Left ventricle myocardium inferior (tissue), 1 donor: Measurements from ENCODE around the gene IKZF3. TPM values are rescaled to one million over a fixed set of nuclear protein-coding genes. Genes with fewer than 3 reads are reported as not detected.

ENCODE experiments used
- DNase-seq: peaks from one replicate; pipeline ENCODE4 v3.0.0-alpha.2; 2020
- H3K27ac ChIP-seq: fragments of 200-600 bp; replicated peaks from 2 replicates; pipeline ENCODE4 v1.8.0; 2021
- H3K27me3 ChIP-seq: fragments of 200-600 bp; 2 replicates; pipeline ENCODE4 v1.8.0; 2021; ENCODE audit warnings: low read depth
- H3K36me3 ChIP-seq: fragments of 200-600 bp; 2 replicates; pipeline ENCODE4 v1.8.0; 2021
- H3K4me1 ChIP-seq: fragments of 200-600 bp; 2 replicates; pipeline ENCODE4 v1.8.0; 2021
- H3K4me3 ChIP-seq: fragments of 200-600 bp; 2 replicates; pipeline ENCODE4 v1.8.0; 2021; ENCODE audit warnings: mild to moderate bottlenecking, moderate library complexity
- H3K9me3 ChIP-seq: fragments of 200-600 bp; replicated peaks from 2 replicates; pipeline ENCODE4 v1.8.0; 2021
- CTCF ChIP-seq: fragments of 200-600 bp; IDR thresholded peaks from 2 replicates; pipeline ENCODE4 v1.8.0; 2021; ENCODE audit warnings: antibody characterized with exemption, mild to moderate bottlenecking, borderline replicate concordance
- intact Hi-C: fragments of 100-400 bp; cut with micrococcal nuclease; formaldehyde crosslinking; loops from one replicate; pipeline ENCODE4 v1.11.0; 2022
- total RNA-seq: library from RNA; stranded (reverse); fragmentation: NEBNext Ultra II Directional; extraction: Animal tissue kit (Norgen Biotek cat#: 25700); gene quantifications from one replicate; pipeline ENCODE4 v1.2.1, GENCODE V29; 2021
- donor health status: DM: no; HTN: yes; CAD: no; lungs with severe emphysema.

IKZF3 gene
- total RNA-seq, 1 donor from 2014 or later = 0.16 TPM

- no peak for TF ChIP-seq CTCF
- Histone ChIP-seq H3K27ac (no peak overlapping the region), H3K27me3 (peaks cover 26% of the 10 kb centered on the region), H3K4me1 (peaks cover 17% of the 10 kb centered on the region), H3K9me3 (no peaks in the 10 kb centered on the region), H3K4me3 (no peak overlapping the region), H3K36me3 (no peaks in the 10 kb centered on the region)
- intact Hi-C loops = no loop called here
- DNase-seq = no peak
Measured at GRCh38 chr17:39747745-39748144, 116.4 kb downstream of the IKZF3 start.

GRCh38 chr17:39746145-39746461 is 118.0 kb downstream of the IKZF3 start:
- intact Hi-C loops = no loop called here
- Histone ChIP-seq H3K9me3 (no peaks in the 10 kb centered on the region), H3K4me1 (peaks cover 22% of the 10 kb centered on the region), H3K36me3 (no peaks in the 10 kb centered on the region), H3K27me3 (peaks cover 43% of the 10 kb centered on the region), H3K4me3 (no peak overlapping the region), H3K27ac (no peak overlapping the region)
- no peak for TF ChIP-seq CTCF
- DNase-seq = no peak

- H3K27me3 ChIP-seq = peaks cover 48% of the 10 kb centered on the region
Measured at GRCh38 chr17:39745335-39746144, 118.6 kb downstream of the IKZF3 start.

DNA sequence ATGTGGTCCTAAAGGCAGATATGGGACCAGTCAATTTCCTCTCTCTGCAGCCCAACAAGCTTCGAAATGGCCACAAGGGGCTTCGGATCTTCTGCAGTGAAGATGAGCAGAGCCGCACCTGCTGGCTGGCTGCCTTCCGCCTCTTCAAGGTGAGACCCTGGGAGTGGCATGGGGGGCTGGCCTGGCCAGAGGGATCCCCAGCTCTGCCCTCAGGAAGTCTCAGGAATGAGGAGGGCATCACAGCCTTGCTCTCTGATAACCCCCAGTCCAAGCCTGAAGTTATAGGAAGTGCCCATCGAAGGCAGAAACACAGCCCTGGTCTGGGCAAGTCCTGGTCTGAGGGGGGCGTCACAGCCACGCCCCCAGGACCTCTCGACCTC is 119.3 kb downstream of the IKZF3 start:
- Histone ChIP-seq H3K4me1 (peaks cover 22% of the 10 kb centered on the region), H3K27ac (no peak overlapping the region), H3K27me3 (peaks cover 55% of the 10 kb centered on the region), H3K4me3 (no peak overlapping the region), H3K36me3 (no peaks in the 10 kb centered on the region), H3K9me3 (no peaks in the 10 kb centered on the region)
- DNase-seq = no peak
- intact Hi-C loops = no loop called here
- no peak for TF ChIP-seq CTCF

More at GRCh38 chr17:39745335-39746144, 118.6 kb downstream of the IKZF3 start:
- no peaks in the 10 kb centered on the region for H3K36me3 ChIP-seq
- H3K9me3 ChIP-seq = no peaks in the 10 kb centered on the region
- peaks cover 22% of the 10 kb centered on the region for H3K4me1 ChIP-seq
- TF ChIP-seq CTCF = no peak
- H3K27ac ChIP-seq = no peak overlapping the region
- H3K4me3 ChIP-seq = no peak overlapping the region
- DNase-seq = no peak
- intact Hi-C loops = no loop called here

DNA sequence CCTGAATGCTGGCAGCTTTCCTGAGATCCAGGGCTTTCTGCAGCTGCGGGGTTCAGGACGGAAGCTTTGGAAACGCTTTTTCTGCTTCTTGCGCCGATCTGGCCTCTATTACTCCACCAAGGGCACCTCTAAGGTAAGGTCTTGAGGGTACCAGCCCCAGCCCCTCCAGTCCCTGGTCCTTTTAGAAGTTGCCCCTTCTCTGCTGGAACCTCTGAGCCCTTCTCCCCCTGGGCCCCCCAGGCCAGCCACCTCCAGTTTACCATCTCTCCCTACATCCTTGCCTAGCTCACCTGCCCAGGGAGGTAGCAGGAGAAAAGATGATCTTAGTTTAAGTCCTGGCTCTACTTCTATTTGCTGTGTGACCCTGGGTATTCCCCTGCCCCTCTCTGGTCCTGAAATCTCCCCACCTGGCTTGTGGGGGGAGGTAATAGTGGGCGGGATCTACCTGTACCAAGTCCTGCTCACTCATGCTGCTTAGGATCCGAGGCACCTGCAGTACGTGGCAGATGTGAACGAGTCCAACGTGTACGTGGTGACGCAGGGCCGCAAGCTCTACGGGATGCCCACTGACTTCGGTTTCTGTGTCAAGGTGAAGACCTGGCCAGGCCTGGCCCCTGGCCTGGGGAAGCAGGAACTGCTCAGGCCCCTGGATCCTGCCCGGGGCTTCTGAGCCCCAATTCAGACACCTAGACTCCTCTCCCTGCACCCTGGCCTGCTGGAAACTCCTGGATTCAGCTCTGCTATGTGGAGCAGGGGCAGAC is 119.9 kb downstream of the IKZF3 start:
- Histone ChIP-seq H3K4me3 (no peak overlapping the region), H3K27me3 (peaks cover 61% of the 10 kb centered on the region), H3K36me3 (no peaks in the 10 kb centered on the region), H3K9me3 (no peaks in the 10 kb centered on the region), H3K27ac (no peak overlapping the region), H3K4me1 (peaks cover 24% of the 10 kb centered on the region)
- DNase-seq = no peak
- TF ChIP-seq CTCF = no peak
- intact Hi-C loops = no loop called here
